T-helper 1 cell treated with Interleukin-12 subunit alpha and Interleukin-12 subunit beta and Interleukin-4 antibody, amounts not matched to agents 30 μg/mL and 1 μg/mL, for 36 hours (primary cell): ENCODE data around the gene MET.

Experiments used
- H3K27ac Mint-ChIP-seq: one replicate; pipeline ENCODE4 v1.8.0; 2021; ENCODE audit warnings: mild to moderate bottlenecking, mixed read lengths
- H3K27me3 Mint-ChIP-seq: one replicate; pipeline ENCODE4 v1.8.0; 2021; ENCODE audit warnings: low read depth, mixed read lengths
- H3K36me3 Mint-ChIP-seq: one replicate; pipeline ENCODE4 v1.8.0; 2021; ENCODE audit warnings: low read depth, mixed read lengths
- H3K4me1 Mint-ChIP-seq: one replicate; pipeline ENCODE4 v1.8.0; 2021; ENCODE audit warnings: low read depth, mixed read lengths
- H3K4me3 Mint-ChIP-seq: one replicate; pipeline ENCODE4 v1.8.0; 2021; ENCODE audit warnings: mild to moderate bottlenecking, moderate library complexity, mixed read lengths
- H3K9me3 Mint-ChIP-seq: one replicate; pipeline ENCODE4 v1.8.0; 2021; ENCODE audit warnings: mixed read lengths

MET gene

GRCh38 chr7:116840256-116840655 is 168.3 kb downstream of the MET start:
- H3K4me1 Mint-ChIP-seq = peaks cover 4% of the 10 kb centered on the region
- H3K36me3 Mint-ChIP-seq = no peaks in the 10 kb centered on the region
- H3K4me3 Mint-ChIP-seq = no peak overlapping the region
- no peak overlapping the region for H3K27ac Mint-ChIP-seq
- no peaks in the 10 kb centered on the region for H3K9me3 Mint-ChIP-seq
- peaks cover 32% of the 10 kb centered on the region for H3K27me3 Mint-ChIP-seq

- no peak overlapping the region for H3K27ac Mint-ChIP-seq
- no peaks in the 10 kb centered on the region for H3K36me3 Mint-ChIP-seq
- H3K27me3 Mint-ChIP-seq = peaks cover 38% of the 10 kb centered on the region
- H3K4me1 Mint-ChIP-seq = peaks cover 4% of the 10 kb centered on the region
- H3K4me3 Mint-ChIP-seq = no peak overlapping the region
- H3K9me3 Mint-ChIP-seq = no peaks in the 10 kb centered on the region
These were observed 170.4 kb downstream of the MET start for GRCh38 chr7:116842371-116842770.

- no peaks in the 10 kb centered on the region for H3K9me3 Mint-ChIP-seq
- H3K27me3 Mint-ChIP-seq = peaks cover 38% of the 10 kb centered on the region
- H3K27ac Mint-ChIP-seq = no peak overlapping the region
- no peak overlapping the region for H3K4me3 Mint-ChIP-seq
- no peaks in the 10 kb centered on the region for H3K36me3 Mint-ChIP-seq
- peaks cover 4% of the 10 kb centered on the region for H3K4me1 Mint-ChIP-seq
These were observed 171.4 kb downstream of the MET start for GRCh38 chr7:116843378-116843777.
